Hematopoietic multipotent progenitor cell treated with erythropoietin and hydrocortisone succinate and interleukin-3 and kit ligand, for 15 days (in vitro differentiated cells): ENCODE results near the gene UNC5C.

Experiments used
- DNase-seq: peaks from one replicate; pipeline ENCODE4 v3.0.0-alpha.2; 2015; ENCODE audit warnings: low spot score

UNC5C gene

GRCh38 chr4:95546866-95547714 lies 1.7 kb downstream of the UNC5C start:
- DNase-seq, result no peak

GRCh38 chr4:95546221-95546620 lies 2.6 kb downstream of the UNC5C start:
- DNase-seq, result no peak

GRCh38 chr4:95545546-95545945 lies 3.2 kb downstream of the UNC5C start:
- no peak for DNase-seq

- DNase-seq, result no peak
Observed at GRCh38 chr4:95544113-95545103, 4.4 kb downstream of the UNC5C start.

- no peak for DNase-seq
Observed at GRCh38 chr4:95541889-95542607, 6.7 kb downstream of the UNC5C start.

GRCh38 chr4:95541094-95541493 lies 7.7 kb downstream of the UNC5C start:
- no peak for DNase-seq

- no peak for DNase-seq
Observed at GRCh38 chr4:95540227-95540626, 8.5 kb downstream of the UNC5C start.

GRCh38 chr4:95539106-95539505 lies 9.7 kb downstream of the UNC5C start:
- DNase-seq, result no peak

- DNase-seq, result no peak
Observed at GRCh38 chr4:95537863-95538488, 10.8 kb downstream of the UNC5C start.

- DNase-seq, result no peak
Observed at GRCh38 chr4:95537191-95537590, 11.6 kb downstream of the UNC5C start.

GRCh38 chr4:95536650-95537049 lies 12.1 kb downstream of the UNC5C start:
- no peak for DNase-seq

GRCh38 chr4:95535180-95535579 lies 13.6 kb downstream of the UNC5C start:
- DNase-seq, result no peak

- DNase-seq, result no peak
Observed at GRCh38 chr4:95534032-95534431, 14.7 kb downstream of the UNC5C start.

GRCh38 chr4:95533254-95533653 lies 15.5 kb downstream of the UNC5C start:
- DNase-seq, result no peak

- no peak for DNase-seq
Observed at GRCh38 chr4:95532305-95532704, 16.5 kb downstream of the UNC5C start.

- no peak for DNase-seq
Observed at GRCh38 chr4:95531141-95531540, 17.6 kb downstream of the UNC5C start.

GRCh38 chr4:95529946-95530345 lies 18.8 kb downstream of the UNC5C start:
- DNase-seq, result no peak

- no peak for DNase-seq
Observed at GRCh38 chr4:95528388-95528948, 20.3 kb downstream of the UNC5C start.

GRCh38 chr4:95526075-95526474 lies 22.7 kb downstream of the UNC5C start:
- no peak for DNase-seq

- no peak for DNase-seq
Observed at GRCh38 chr4:95524729-95525128, 24.0 kb downstream of the UNC5C start.

- no peak for DNase-seq
Observed at GRCh38 chr4:95524184-95524583, 24.6 kb downstream of the UNC5C start.
